ENCODE measurements around the gene PGAM5. TPM values are rescaled to one million over a fixed set of nuclear protein-coding genes. Genes with fewer than 3 reads are reported as not detected.
"Not testable (repeated sequence)": the region's sequence is repeated elsewhere in the genome, so short reads cannot be mapped to it uniquely, and the experiment has no call there.

Gene PGAM5
- total and polyA plus RNA-seq, 2 donors: 12.3 to 19.2 TPM

- no peak overlapping the region for H3K27ac ChIP-seq (ENCODE audit: low read depth)
- H3K4me1 ChIP-seq (ENCODE audit: insufficient read depth): no peaks in the 10 kb centered on the region
- no peak for DNase-seq (ENCODE audit: extremely low spot score)
- no peak overlapping the region for H3K4me3 ChIP-seq (ENCODE audit: low read depth, low read length)
- 59% methylated on average over 10 of the region's 10 CpGs for WGBS
- H3K36me3 ChIP-seq (ENCODE audit: insufficient read depth): no peaks in the 10 kb centered on the region
These were observed 23.6 kb downstream of the PGAM5 start for GRCh38 chr12:132734206-132734605.

- Histone ChIP-seq H3K4me3 (ENCODE audit: low read depth, low read length) (no peak overlapping the region), H3K4me1 (ENCODE audit: insufficient read depth) (no peaks in the 10 kb centered on the region), H3K36me3 (ENCODE audit: insufficient read depth) (no peaks in the 10 kb centered on the region), H3K27ac (ENCODE audit: low read depth) (no peak overlapping the region)
- WGBS: 93% methylated on average over 20 of the region's 20 CpGs
- DNase-seq (ENCODE audit: extremely low spot score): no peak
These were observed 24.9 kb downstream of the PGAM5 start for GRCh38 chr12:132735496-132735895.

GRCh38 chr12:132736378-132736777, 25.7 kb downstream of the PGAM5 start:
- H3K27ac ChIP-seq (ENCODE audit: low read depth): no peak overlapping the region
- no peaks in the 10 kb centered on the region for H3K4me1 ChIP-seq (ENCODE audit: insufficient read depth)
- 92% methylated on average over 12 of the region's 12 CpGs for WGBS
- H3K4me3 ChIP-seq (ENCODE audit: low read depth, low read length): no peak overlapping the region
- no peak for DNase-seq (ENCODE audit: extremely low spot score)
- H3K36me3 ChIP-seq (ENCODE audit: insufficient read depth): no peaks in the 10 kb centered on the region

GRCh38 chr12:132736913-132737312, 26.3 kb downstream of the PGAM5 start:
- DNase-seq (ENCODE audit: extremely low spot score): no peak
- Histone ChIP-seq H3K4me1 (ENCODE audit: insufficient read depth) (no peaks in the 10 kb centered on the region), H3K36me3 (ENCODE audit: insufficient read depth) (no peaks in the 10 kb centered on the region), H3K27ac (ENCODE audit: low read depth) (no peak overlapping the region), H3K4me3 (ENCODE audit: low read depth, low read length) (no peak overlapping the region)
- WGBS: 93% methylated on average over 15 of the region's 15 CpGs

- H3K36me3 ChIP-seq (ENCODE audit: insufficient read depth): no peaks in the 10 kb centered on the region
- 88% methylated on average over 19 of the region's 19 CpGs for WGBS
These were observed 29.1 kb downstream of the PGAM5 start for GRCh38 chr12:132739600-132740312.

GRCh38 chr12:132740313-132740646, 29.6 kb downstream of the PGAM5 start:
- no peak overlapping the region for H3K4me3 ChIP-seq (ENCODE audit: low read depth, low read length)
- peaks cover 2% of the 10 kb centered on the region for H3K36me3 ChIP-seq (ENCODE audit: insufficient read depth)
- WGBS: 86% methylated on average over 6 of the region's 6 CpGs

More at GRCh38 chr12:132739600-132740312, 29.1 kb downstream of the PGAM5 start:
- Histone ChIP-seq H3K4me1 (ENCODE audit: insufficient read depth) (no peaks in the 10 kb centered on the region), H3K27ac (ENCODE audit: low read depth) (no peak overlapping the region), H3K4me3 (ENCODE audit: low read depth, low read length) (no peak overlapping the region)
- DNase-seq (ENCODE audit: extremely low spot score): no peak

GRCh38 chr12:132740652-132741051, 30.0 kb downstream of the PGAM5 start:
- Histone ChIP-seq H3K27ac (ENCODE audit: low read depth) (no peak overlapping the region), H3K36me3 (ENCODE audit: insufficient read depth) (peaks cover 2% of the 10 kb centered on the region), H3K4me3 (ENCODE audit: low read depth, low read length) (no peak overlapping the region), H3K4me1 (ENCODE audit: insufficient read depth) (no peaks in the 10 kb centered on the region)
- DNase-seq (ENCODE audit: extremely low spot score): no peak
- WGBS: 92% methylated on average over 11 of the region's 11 CpGs

More at GRCh38 chr12:132740313-132740646, 29.6 kb downstream of the PGAM5 start:
- no peak for DNase-seq (ENCODE audit: extremely low spot score)
- no peak overlapping the region for H3K27ac ChIP-seq (ENCODE audit: low read depth)
- no peaks in the 10 kb centered on the region for H3K4me1 ChIP-seq (ENCODE audit: insufficient read depth)

- peaks cover 3% of the 10 kb centered on the region for H3K36me3 ChIP-seq (ENCODE audit: insufficient read depth)
- WGBS: 89% methylated on average over 8 of the region's 8 CpGs
These were observed 31.0 kb downstream of the PGAM5 start for GRCh38 chr12:132741620-132742019.

GRCh38 chr12:132743831-132744230, 33.2 kb downstream of the PGAM5 start:
- no peaks in the 10 kb centered on the region for H3K4me1 ChIP-seq (ENCODE audit: insufficient read depth)
- no peak for DNase-seq (ENCODE audit: extremely low spot score)
- H3K4me3 ChIP-seq (ENCODE audit: low read depth, low read length): no peak overlapping the region
- H3K36me3 ChIP-seq (ENCODE audit: insufficient read depth): peaks cover 5% of the 10 kb centered on the region
- WGBS: 88% methylated on average over 13 of the region's 13 CpGs
- no peak overlapping the region for H3K27ac ChIP-seq (ENCODE audit: low read depth)

More at GRCh38 chr12:132741620-132742019, 31.0 kb downstream of the PGAM5 start:
- Histone ChIP-seq H3K4me1 (ENCODE audit: insufficient read depth) (no peaks in the 10 kb centered on the region), H3K27ac (ENCODE audit: low read depth) (no peak overlapping the region), H3K4me3 (ENCODE audit: low read depth, low read length) (no peak overlapping the region)
- no peak for DNase-seq (ENCODE audit: extremely low spot score)

GRCh38 chr12:132746613-132747012, 36.0 kb downstream of the PGAM5 start:
- no peak overlapping the region for H3K27ac ChIP-seq (ENCODE audit: low read depth)
- 92% methylated on average over 3 of the region's 3 CpGs for WGBS
- H3K4me1 ChIP-seq (ENCODE audit: insufficient read depth): no peaks in the 10 kb centered on the region
- peaks cover 8% of the 10 kb centered on the region for H3K36me3 ChIP-seq (ENCODE audit: insufficient read depth)
- H3K4me3 ChIP-seq (ENCODE audit: low read depth, low read length): no peak overlapping the region
- no peak for DNase-seq (ENCODE audit: extremely low spot score)

- Histone ChIP-seq H3K36me3 (ENCODE audit: insufficient read depth) (peaks cover 8% of the 10 kb centered on the region), H3K27ac (ENCODE audit: low read depth) (no peak overlapping the region), H3K4me3 (ENCODE audit: low read depth, low read length) (no peak overlapping the region), H3K4me1 (ENCODE audit: insufficient read depth) (no peaks in the 10 kb centered on the region)
- WGBS: 95% methylated on average over 11 of the region's 11 CpGs
- DNase-seq (ENCODE audit: extremely low spot score): no peak
These were observed 36.8 kb downstream of the PGAM5 start for GRCh38 chr12:132747395-132747794.

GRCh38 chr12:132747896-132748295, 37.3 kb downstream of the PGAM5 start:
- H3K4me3 ChIP-seq (ENCODE audit: low read depth, low read length): no peak overlapping the region
- no peak overlapping the region for H3K27ac ChIP-seq (ENCODE audit: low read depth)
- H3K4me1 ChIP-seq (ENCODE audit: insufficient read depth): no peaks in the 10 kb centered on the region
- WGBS: 95% methylated on average over 22 of the region's 22 CpGs
- no peak for DNase-seq (ENCODE audit: extremely low spot score)
- peaks cover 8% of the 10 kb centered on the region for H3K36me3 ChIP-seq (ENCODE audit: insufficient read depth)

GRCh38 chr12:132748319-132748718, 37.7 kb downstream of the PGAM5 start:
- Histone ChIP-seq H3K4me1 (ENCODE audit: insufficient read depth) (no peaks in the 10 kb centered on the region), H3K4me3 (ENCODE audit: low read depth, low read length) (no peak overlapping the region), H3K36me3 (ENCODE audit: insufficient read depth) (peaks cover 8% of the 10 kb centered on the region), H3K27ac (ENCODE audit: low read depth) (no peak overlapping the region)
- no peak for DNase-seq (ENCODE audit: extremely low spot score)
- 91% methylated on average over 10 of the region's 10 CpGs for WGBS

GRCh38 chr12:132753670-132754069, 43.0 kb downstream of the PGAM5 start:
- H3K36me3 ChIP-seq (ENCODE audit: insufficient read depth); H3K27ac ChIP-seq (ENCODE audit: low read depth); H3K4me1 ChIP-seq (ENCODE audit: insufficient read depth); H3K4me3 ChIP-seq (ENCODE audit: low read depth, low read length); DNase-seq (ENCODE audit: extremely low spot score): not testable (repeated sequence)
- WGBS: 96% methylated on average over 7 of the region's 7 CpGs

Data from urinary bladder (tissue), 4 donors.